Activated CD8-positive, alpha-beta memory T cell treated with anti-CD3 and anti-CD28 coated beads for 36 hours (primary cell): ENCODE data around the gene EPDR1. TPM values are rescaled to one million over a fixed set of nuclear protein-coding genes. Genes with fewer than 3 reads are reported as not detected.
"Not testable (repeated sequence)": the region's sequence is repeated elsewhere in the genome, so short reads cannot be mapped to it uniquely, and the experiment has no call there.

ENCODE experiments used
- CTCF ChIA-PET: fragments of 350-600 bp; sonication (Branson Sonifier 250); formaldehyde crosslinking; loops from one replicate; lab custom pipeline; 2021; ENCODE audit warnings: antibody characterized with exemption; lab: Charles Lee
- POLR2A ChIA-PET: fragments of 350-600 bp; sonication (Branson Sonifier 250); formaldehyde crosslinking; loops from one replicate; lab custom pipeline; 2021; ENCODE audit warnings: antibody characterized with exemption; lab: Charles Lee
- total RNA-seq, 2 experiments: library from RNA; stranded (reverse); gene quantifications; one replicate each; pipeline ENCODE4 v1.2.3, GENCODE V29; 2021

EPDR1 gene
- total RNA-seq, 2 experiments from 2014 or later = 1.3 to 2.3 TPM

GRCh38 chr7:37925620-37926019 is 5.2 kb downstream of the EPDR1 start:
- ChIA-PET POLR2A (no interaction called here), CTCF (no interaction called here)

GRCh38 chr7:37927773-37928444 is 7.5 kb downstream of the EPDR1 start:
- ChIA-PET POLR2A (no interaction called here), CTCF (interaction anchor here (0.6 kb wide), 1 partner anchor 10 kb away, joined by 3 read pairs; no protein-coding TSS in a partner anchor)

DNA sequence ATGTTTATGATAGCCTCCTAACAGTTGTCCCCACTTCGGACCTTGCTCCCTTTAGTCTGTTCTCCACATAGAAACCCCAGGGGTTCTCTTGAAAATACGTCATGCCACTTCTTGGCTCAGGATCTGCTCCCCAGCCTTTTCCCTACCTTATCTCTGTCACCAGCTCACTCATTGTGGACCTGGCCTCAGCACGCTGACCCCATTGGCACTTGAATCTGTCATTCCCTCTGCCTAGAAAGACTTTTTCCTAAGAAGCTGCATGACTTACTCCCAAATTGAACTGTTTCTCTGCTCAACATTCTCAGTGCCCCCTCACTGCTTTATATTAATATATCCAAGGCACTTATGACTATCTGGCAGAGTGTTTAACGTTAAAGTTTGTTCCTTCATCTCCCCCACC is 8.4 kb downstream of the EPDR1 start:
- POLR2A ChIA-PET = no interaction called here
- CTCF ChIA-PET = interaction anchor here (0.6 kb wide), 1 partner anchor 11 kb away, joined by 3 read pairs; no protein-coding TSS in a partner anchor

GRCh38 chr7:37930226-37930948 is 9.9 kb downstream of the EPDR1 start:
- CTCF ChIA-PET = interaction anchor here (1.0 kb wide), 1 partner anchor 29 kb away, joined by 3 read pairs; no protein-coding TSS in a partner anchor

DNA sequence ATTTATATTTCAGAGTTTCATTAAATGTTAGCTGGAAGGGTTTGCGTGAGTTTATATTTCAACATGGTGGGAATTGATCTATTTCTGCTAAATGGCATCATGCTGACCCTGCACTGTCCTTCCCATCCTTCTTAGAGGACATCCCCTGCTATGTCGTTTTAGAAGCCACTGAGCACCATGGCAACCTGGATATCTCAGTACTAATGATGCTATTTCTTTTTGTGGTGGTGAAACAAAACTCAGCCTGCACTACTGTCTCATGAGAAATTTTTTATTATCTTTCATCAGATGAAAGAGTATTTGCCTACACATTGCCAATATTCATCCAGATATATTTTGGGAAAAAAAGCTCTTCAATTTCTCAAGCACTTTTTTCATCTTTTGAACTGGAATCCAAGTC is 12.1 kb downstream of the EPDR1 start:
- CTCF ChIA-PET = no interaction called here
- POLR2A ChIA-PET = no interaction called here

More at GRCh38 chr7:37930226-37930948, 9.9 kb downstream of the EPDR1 start:
- POLR2A ChIA-PET = no interaction called here

DNA sequence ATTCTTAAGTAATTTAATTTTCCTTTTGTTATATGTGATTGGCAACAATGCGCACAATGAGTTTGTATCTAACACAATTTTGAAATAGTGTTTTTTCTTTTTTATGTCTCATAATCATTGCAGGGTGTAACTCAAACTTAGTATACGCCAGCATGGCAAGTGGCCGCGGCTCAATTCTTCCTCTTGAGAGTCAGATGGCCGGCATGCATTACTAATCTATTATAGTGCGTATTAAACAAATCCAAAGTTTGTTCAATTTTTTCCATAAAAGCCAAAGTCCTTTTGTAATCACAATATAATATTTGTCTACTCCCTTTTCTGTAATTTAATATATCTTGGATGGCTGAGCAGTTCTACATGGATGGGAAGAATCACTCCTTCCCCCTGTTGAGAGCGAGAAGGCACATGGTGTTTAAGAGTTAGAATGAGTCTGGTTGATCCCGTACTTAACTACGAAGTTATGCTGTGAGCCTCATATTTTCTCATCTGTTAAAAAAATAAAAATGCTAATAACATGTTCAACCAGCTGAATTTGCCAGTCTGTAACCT is 12.7 kb downstream of the EPDR1 start:
- CTCF ChIA-PET = no interaction called here

DNA sequence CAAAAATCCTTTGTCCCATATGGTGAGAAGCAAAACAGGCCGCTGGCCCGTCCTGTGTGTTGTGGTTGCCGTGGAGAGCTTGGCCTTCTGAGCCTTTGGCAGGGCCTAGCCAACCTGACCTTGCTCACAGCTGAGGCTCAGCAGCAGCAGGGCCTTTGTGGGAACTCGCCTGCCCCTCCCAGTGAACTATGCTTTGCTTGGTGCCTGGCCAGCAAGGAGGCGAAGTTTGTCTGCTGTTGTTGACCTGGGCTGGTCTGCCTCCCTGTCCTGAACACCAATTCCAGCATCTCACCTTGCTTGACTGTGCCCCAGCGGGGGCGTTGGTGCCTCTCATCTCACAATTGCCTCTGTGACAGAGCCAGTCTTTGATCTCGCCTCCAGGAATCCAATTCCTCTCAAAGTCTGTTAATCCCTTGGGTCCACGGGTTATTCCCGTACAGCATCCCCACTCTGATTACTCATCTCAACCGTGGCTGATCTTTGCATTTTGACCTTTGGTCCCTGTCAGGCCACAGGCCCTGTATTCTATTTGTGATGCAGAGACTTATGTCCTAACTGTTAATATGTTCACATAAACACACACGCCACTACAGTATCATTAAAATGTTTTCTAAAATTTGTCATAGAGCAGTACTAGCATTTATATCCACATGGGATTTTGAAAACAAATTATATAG is 22.6 kb downstream of the EPDR1 start:
- ChIA-PET POLR2A (no interaction called here), CTCF (no interaction called here)

More for the DNA sequence above, 12.7 kb downstream of the EPDR1 start:
- POLR2A ChIA-PET = no interaction called here

DNA sequence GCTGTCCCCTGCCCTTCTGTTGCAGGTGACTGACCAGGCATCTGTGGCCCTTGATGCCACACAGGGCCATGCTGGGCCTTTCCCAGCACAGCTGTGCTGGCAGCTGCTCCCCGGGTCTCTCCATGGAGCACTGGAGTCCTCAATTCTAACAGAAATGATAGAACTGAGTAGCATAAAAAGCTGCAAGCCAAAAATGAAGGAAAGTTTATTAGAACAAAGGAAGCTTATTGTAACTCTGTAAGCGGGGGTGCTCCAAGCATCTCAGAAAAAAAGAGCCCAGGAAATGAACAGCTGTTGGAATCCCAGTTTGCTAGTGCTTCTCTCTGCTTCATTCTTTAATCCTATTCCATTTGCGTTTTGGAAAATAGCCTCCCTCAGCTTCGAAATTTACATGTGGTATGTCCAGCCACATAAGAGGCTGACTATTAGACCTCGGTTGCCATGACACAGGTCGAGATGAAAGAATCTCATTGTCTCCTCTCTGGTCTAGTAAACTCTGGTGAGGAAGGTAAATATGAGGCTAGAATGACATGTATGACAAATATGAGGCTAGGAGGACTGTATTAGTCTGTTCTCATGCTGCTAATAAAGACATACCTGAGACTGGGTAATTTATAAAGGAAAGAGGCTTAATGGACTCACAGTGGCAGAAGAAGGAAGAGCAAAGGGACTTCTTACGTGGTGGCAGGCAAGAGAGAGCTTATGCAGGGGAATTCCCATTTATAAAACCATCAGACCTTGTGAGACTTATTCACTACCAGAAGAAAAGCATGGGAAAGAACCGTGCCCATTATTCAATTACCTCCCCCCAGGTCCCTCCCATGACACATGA is 23.7 kb downstream of the EPDR1 start:
- ChIA-PET CTCF (interaction anchor here (0.5 to 0.9 kb wide), 2 partner anchors 174 to 272 kb away, joined by 3 read pairs; no protein-coding TSS in a partner anchor), POLR2A (no interaction called here)

DNA sequence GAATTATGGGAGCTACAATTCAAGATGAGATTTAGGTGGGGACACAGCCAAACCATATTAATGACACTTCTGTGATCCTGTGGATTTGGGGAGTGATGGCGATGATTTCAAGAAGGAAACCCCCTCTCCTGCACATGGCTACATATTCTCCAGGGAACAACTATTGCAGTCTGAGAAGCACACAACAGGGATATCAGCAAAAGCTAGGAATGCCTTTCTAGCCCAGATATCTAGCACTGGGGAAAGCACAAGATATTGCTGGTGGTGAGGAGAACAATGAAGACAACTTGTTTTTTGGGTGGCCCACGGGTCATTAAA is 24.3 kb downstream of the EPDR1 start:
- ChIA-PET POLR2A (no interaction called here), CTCF (interaction anchor here (0.9 kb wide), 1 partner anchor 272 kb away, joined by 3 read pairs; no protein-coding TSS in a partner anchor)

GRCh38 chr7:37945336-37945735 is 24.9 kb downstream of the EPDR1 start:
- ChIA-PET CTCF (no interaction called here), POLR2A (no interaction called here)

- ChIA-PET CTCF (no interaction called here), POLR2A (no interaction called here)
Measured at GRCh38 chr7:37947138-37947940, 26.9 kb downstream of the EPDR1 start.

GRCh38 chr7:37947941-37948210 is 27.4 kb downstream of the EPDR1 start:
- CTCF ChIA-PET = no interaction called here
- POLR2A ChIA-PET = no interaction called here

DNA sequence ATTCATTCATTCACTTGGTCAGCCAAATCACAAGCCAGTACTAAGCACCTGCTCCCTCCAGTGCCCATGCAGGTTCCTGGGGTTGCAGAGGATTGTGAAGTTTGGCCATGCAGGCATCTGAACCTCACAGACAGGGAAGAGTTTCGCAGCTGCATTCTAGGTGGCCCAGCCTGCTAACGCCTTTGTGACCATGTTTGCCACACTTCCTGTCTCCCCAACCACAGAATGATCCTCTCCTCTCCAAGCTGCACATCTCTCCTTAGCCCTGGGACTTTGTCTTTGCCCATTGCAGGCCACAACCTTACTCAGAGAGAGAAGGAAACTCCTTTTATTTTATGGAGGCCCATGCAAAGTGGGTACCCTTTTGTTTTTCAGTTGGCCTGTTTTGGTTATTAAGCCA is 31.8 kb downstream of the EPDR1 start:
- CTCF ChIA-PET = no interaction called here
- POLR2A ChIA-PET = no interaction called here

DNA sequence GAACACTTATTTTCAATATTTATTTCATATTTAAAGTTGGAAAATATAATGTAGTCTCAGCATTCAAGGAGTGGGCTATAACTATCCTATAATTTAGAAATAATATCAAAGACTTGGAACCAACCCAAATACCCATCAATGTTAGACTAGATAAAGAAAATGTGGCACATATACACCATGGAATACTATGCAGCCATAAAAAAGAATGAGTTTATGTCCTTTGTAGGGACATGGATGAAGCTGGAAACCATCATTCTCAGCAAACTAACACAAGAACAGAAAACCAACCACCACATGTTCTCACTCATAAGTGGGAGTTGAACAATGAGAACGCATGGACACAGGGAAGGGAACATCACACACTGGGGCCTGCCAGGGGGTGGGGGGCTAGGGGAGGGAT is 33.8 kb downstream of the EPDR1 start:
- CTCF ChIA-PET, POLR2A ChIA-PET: not testable (repeated sequence)

- ChIA-PET CTCF (no interaction called here), POLR2A (no interaction called here)
Measured at GRCh38 chr7:37956791-37957190, 36.4 kb downstream of the EPDR1 start.

GRCh38 chr7:37957221-37957970 is 37.0 kb downstream of the EPDR1 start:
- ChIA-PET POLR2A (no interaction called here), CTCF (no interaction called here)

DNA sequence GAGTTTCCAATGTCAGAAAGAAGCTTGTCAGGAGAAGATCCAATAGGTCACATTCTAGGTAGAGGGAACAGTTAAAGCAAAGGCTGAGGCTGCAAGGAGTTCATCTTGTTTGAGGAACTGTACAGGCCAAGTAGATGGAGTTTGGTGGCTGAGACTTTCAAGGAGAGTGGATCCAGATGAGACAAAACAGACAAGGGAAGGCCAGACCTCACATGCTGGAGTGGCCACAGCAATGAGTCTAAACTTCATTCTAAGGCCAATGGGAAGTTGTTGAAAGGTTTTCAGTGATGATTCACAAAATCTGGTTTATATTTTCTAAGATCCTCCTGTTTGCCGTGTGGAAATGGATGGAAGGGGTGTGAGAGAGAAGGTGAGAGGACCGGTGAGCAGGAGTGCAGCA is 40.0 kb downstream of the EPDR1 start:
- ChIA-PET CTCF (no interaction called here), POLR2A (no interaction called here)

DNA sequence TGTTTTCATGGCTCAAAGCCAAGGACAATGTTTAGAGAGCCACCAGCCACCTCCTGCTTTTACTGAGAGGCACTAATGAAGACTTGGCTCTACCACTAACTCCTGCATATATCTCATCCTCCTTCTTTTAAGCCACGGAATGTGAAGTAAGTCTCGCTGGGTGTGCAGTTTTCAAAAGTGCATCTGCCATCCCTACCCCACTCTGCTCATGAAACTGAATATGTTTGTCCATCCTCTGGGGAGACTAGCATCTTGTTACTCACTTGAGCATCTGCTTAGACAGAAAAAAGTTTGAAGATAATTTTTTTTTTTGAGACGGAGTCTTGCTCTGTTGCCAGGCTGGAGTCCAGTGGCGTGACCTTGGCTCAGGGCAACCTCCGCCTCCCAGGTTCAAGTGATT is 40.8 kb downstream of the EPDR1 start:
- POLR2A ChIA-PET = no interaction called here
- CTCF ChIA-PET = no interaction called here
